Glutamatergic neuron (in vitro differentiated cells): ENCODE measurements around the gene STARD8. TPM values are rescaled to one million over a fixed set of nuclear protein-coding genes. Genes with fewer than 3 reads are reported as not detected.
"Not testable (repeated sequence)": the region's sequence is repeated elsewhere in the genome, so short reads cannot be mapped to it uniquely, and the experiment has no call there.

Experiments
- DNase-seq: peaks from one replicate; pipeline ENCODE4 v3.0.0; 2022
- H3K27ac Mint-ChIP-seq: one replicate; pipeline ENCODE4 v1.8.0; 2020; ENCODE audit warnings: mild to moderate bottlenecking, mixed read lengths, inconsistent platforms; ENCODE audit not compliant: unreplicated experiment
- H3K27me3 Mint-ChIP-seq: one replicate; pipeline ENCODE4 v1.8.0; 2020; ENCODE audit warnings: mild to moderate bottlenecking, moderate library complexity, mixed read lengths, inconsistent platforms; ENCODE audit not compliant: unreplicated experiment
- H3K36me3 Mint-ChIP-seq: one replicate; pipeline ENCODE4 v1.8.0; 2020; ENCODE audit warnings: mild to moderate bottlenecking, mixed read lengths, inconsistent platforms; ENCODE audit not compliant: unreplicated experiment
- H3K4me1 Mint-ChIP-seq: one replicate; pipeline ENCODE4 v1.8.0; 2020; ENCODE audit warnings: mild to moderate bottlenecking, low read depth, mixed read lengths, inconsistent platforms; ENCODE audit not compliant: unreplicated experiment
- H3K4me3 Mint-ChIP-seq: one replicate; pipeline ENCODE4 v1.8.0; 2020; ENCODE audit warnings: mild to moderate bottlenecking, mixed read lengths, inconsistent platforms; ENCODE audit not compliant: unreplicated experiment
- H3K9me3 Mint-ChIP-seq: one replicate; pipeline ENCODE4 v1.8.0; 2020; ENCODE audit warnings: mild to moderate bottlenecking, moderate library complexity, mixed read lengths, inconsistent platforms; ENCODE audit not compliant: unreplicated experiment
- CTCF ChIP-seq: fragments of 200-600 bp; sonication (generic); IDR thresholded peaks from one replicate; pipeline ENCODE4 v1.5.0; 2021; ENCODE audit not compliant: partially characterized antibody, unreplicated experiment
- total RNA-seq: library from RNA; stranded (reverse); fragmentation: NEBNext Ultra II Directional; extraction: Animal tissue kit (Norgen Biotek cat#: 25700); gene quantifications from one replicate; pipeline ENCODE4 v1.2.1, GENCODE V29; 2021; ENCODE audit not compliant: unreplicated experiment

STARD8 gene
- total RNA-seq, 1 donor from 2014 or later = 1.1 TPM

GRCh38 chrX:68728186-68728585 lies 80.7 kb downstream of the STARD8 start:
- Mint-ChIP-seq H3K4me1 (no peaks in the 10 kb centered on the region), H3K4me3 (no peak overlapping the region), H3K27ac (no peak overlapping the region), H3K36me3 (no peaks in the 10 kb centered on the region), H3K9me3 (no peaks in the 10 kb centered on the region), H3K27me3 (no peaks in the 10 kb centered on the region)
- DNase-seq = no peak
- TF ChIP-seq CTCF = no peak

- no peaks in the 10 kb centered on the region for H3K27me3 Mint-ChIP-seq
- no peak for DNase-seq
- H3K9me3 Mint-ChIP-seq = no peaks in the 10 kb centered on the region
- TF ChIP-seq CTCF = no peak
- H3K36me3 Mint-ChIP-seq = no peaks in the 10 kb centered on the region
- H3K4me1 Mint-ChIP-seq = no peaks in the 10 kb centered on the region
- H3K4me3 Mint-ChIP-seq = no peak overlapping the region
- no peak overlapping the region for H3K27ac Mint-ChIP-seq
Observed at GRCh38 chrX:68731254-68731653, 83.8 kb downstream of the STARD8 start.

GRCh38 chrX:68732906-68733493 lies 85.5 kb downstream of the STARD8 start:
- peak; percentile 53 for TF ChIP-seq CTCF
- no peaks in the 10 kb centered on the region for H3K36me3 Mint-ChIP-seq
- H3K9me3 Mint-ChIP-seq = no peaks in the 10 kb centered on the region
- H3K4me1 Mint-ChIP-seq = no peaks in the 10 kb centered on the region
- peak; percentile 65 for DNase-seq
- no peak overlapping the region for H3K4me3 Mint-ChIP-seq
- H3K27ac Mint-ChIP-seq = no peak overlapping the region
- no peaks in the 10 kb centered on the region for H3K27me3 Mint-ChIP-seq

GRCh38 chrX:68735266-68735665 lies 87.8 kb downstream of the STARD8 start:
- no peaks in the 10 kb centered on the region for H3K9me3 Mint-ChIP-seq
- no peaks in the 10 kb centered on the region for H3K36me3 Mint-ChIP-seq
- no peaks in the 10 kb centered on the region for H3K4me1 Mint-ChIP-seq
- H3K4me3 Mint-ChIP-seq = no peak overlapping the region
- DNase-seq = no peak
- no peak overlapping the region for H3K27ac Mint-ChIP-seq
- no peaks in the 10 kb centered on the region for H3K27me3 Mint-ChIP-seq
- no peak for TF ChIP-seq CTCF

- not testable (repeated sequence) for DNase-seq, H3K27ac Mint-ChIP-seq, H3K4me1 Mint-ChIP-seq, H3K9me3 Mint-ChIP-seq, H3K27me3 Mint-ChIP-seq, H3K4me3 Mint-ChIP-seq, H3K36me3 Mint-ChIP-seq
Observed at GRCh38 chrX:68741864-68742263, 94.4 kb downstream of the STARD8 start.
